HUDEP-2 (cell line): ENCODE data around the gene SLC12A8.

Experiments used
- DNase-seq, 76 experiments: peaks; one replicate each; lab custom pipeline; 2025; ENCODE audit not compliant: unreplicated experiment in 76 of 76; lab: John Stamatoyannopoulos, UW

Gene SLC12A8

DNA sequence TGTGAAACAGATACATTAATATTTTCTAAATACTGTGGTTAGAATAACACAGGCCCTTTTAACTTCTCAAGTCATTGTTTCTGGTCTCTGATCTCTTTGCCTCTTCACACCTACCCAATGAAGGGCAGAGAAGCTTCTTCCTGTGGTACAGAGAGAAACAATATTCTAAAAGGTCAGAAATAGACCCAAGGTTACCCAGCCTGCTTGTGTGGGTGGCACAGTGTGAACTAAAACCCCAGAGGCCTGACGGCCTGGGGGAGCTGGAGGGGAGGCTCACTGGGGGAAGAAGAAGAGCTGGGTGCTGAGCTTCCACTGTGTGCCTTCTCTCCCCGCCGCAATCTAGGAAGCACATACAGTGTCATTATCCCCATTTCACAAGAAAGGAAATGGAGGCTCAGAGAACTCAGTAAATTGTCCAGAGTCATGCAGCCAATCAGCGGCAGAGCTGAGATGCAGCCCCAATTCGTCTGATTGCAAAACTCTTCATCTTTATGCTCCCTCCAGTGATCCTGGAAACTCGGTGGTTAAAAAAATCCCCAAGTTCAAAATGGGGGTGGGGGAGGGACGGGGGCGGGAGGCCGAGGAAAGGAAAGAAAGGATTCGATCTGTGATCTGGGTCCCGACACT is 92.7 kb downstream of the SLC12A8 start:
- no peak for DNase-seq

- no peak for DNase-seq
Measured at GRCh38 chr3:125118600-125118999, 93.9 kb downstream of the SLC12A8 start.

DNA sequence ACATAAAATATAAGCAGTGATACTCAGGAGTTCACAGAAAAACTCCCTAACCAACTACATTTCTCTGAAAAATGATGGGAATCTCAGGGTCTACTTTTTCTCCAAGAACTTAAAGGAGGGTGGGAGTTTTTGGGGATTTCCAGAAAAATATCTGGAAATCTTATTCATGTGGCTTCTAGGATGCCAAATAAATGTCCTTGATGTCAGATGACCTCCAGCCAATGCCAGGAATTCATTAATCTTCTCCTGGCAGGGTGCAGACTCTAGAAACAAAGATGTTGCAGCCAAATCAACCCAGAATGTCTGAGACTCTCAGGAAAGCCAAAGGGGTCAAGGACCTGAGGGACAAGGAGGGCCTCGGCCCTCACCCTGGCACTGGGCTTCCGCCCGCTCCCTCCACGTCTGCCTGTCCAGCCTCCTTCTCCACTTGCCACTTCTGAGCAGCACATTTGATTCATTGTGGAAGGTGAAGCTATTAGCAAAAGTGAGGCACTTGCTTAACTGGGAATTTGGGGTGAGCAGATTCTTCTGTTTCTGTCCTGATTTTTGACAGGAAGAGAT is 94.8 kb downstream of the SLC12A8 start:
- no peak for DNase-seq

DNA sequence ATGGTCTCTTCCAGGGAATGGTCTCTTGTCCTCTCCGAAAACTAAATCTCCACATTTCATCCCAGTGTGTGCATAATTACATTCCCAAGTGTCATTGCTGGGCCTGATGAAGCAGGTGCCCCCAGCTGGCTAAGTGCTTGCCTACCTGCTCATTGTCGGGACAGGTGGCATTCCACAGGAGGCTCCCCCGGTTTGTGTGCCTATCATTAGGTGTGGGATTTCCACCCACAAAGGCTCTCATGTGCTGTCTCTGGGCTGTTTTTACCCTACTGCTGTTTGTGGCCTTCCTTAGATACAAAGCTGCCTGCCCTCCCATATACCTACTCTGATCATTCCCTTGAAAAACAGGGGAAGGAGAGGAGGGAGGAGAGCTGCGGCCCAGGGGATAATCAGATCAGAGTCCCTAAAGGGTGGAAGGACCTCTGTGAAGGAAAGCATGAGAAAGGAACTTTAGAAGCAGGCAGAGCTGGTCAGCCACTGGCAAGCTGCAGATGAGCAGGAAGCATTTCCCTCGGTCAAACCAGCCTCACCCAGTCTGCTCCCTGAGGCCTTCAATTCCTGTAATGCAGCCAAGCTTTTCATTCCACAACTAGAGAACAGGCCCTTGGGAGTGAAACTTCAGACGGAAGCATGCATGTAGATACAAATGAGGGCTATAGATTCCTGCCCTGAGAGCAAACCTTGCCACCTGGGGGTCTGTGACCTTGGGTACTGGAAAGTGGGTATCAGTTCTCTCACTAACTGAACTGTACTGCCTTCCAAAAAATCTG is 96.1 kb downstream of the SLC12A8 start:
- DNase-seq: no peak

GRCh38 chr3:125115640-125116039 is 96.9 kb downstream of the SLC12A8 start:
- no peak for DNase-seq

DNA sequence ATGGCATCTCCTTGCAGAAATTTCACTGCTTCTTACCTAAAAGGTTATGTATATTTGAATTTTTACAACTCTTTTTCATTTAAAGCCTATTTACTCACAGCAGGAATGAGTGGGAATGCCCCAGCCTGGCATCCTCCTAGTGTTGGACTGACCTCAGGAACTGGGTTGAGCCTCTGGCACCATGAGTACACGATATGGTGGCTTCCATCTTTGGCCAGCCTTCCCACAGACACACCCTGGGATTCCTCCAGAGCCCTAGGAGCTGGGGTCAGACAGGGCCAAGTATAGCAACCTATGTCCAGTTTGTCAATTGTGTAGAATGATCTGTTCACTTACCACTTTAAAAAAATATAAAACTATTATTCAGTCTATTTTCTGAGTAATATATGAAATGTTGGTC is 99.6 kb downstream of the SLC12A8 start:
- no peak for DNase-seq

GRCh38 chr3:125110876-125111480 is 101.6 kb downstream of the SLC12A8 start:
- no peak for DNase-seq

GRCh38 chr3:125110016-125110875 is 102.3 kb downstream of the SLC12A8 start:
- DNase-seq: peak in 3 of 76 experiments; percentile 2 to 17 (median 9)

GRCh38 chr3:125109536-125109925 is 103.0 kb downstream of the SLC12A8 start:
- no peak for DNase-seq

DNA sequence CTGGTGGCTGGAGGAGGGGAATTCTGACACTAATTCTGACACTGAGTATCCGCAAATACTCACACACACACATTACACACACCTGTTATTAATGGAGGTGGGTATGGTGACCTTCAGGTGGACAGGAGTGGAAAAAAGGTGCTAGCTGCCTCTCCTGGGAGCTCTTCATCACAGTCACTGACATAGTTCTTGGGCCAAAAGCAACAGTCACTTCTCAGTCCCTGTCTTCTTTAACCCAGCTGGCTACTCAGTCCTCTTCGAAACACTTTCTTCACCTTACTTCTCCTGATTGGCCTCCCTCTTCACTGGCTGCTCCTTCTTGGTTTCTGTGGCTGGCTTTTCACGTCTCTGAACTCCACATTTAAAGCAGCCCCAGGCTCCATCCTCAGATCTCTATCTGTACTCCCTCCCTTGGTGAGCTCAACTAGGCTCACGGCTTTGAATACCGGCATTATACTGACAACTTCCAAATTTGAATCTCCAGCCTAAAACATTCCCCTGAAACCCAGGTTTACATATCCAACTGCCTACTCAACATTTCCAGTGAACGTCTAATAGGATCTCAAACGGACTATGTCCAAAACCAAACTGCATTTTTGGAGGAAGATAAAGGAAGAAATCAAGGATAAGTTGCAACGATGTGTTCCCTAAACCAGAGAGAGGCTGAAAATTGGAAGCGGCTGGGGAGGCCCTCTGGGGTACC is 103.6 kb downstream of the SLC12A8 start:
- DNase-seq: no peak

GRCh38 chr3:125107861-125108567 is 104.5 kb downstream of the SLC12A8 start:
- no peak for DNase-seq

DNA sequence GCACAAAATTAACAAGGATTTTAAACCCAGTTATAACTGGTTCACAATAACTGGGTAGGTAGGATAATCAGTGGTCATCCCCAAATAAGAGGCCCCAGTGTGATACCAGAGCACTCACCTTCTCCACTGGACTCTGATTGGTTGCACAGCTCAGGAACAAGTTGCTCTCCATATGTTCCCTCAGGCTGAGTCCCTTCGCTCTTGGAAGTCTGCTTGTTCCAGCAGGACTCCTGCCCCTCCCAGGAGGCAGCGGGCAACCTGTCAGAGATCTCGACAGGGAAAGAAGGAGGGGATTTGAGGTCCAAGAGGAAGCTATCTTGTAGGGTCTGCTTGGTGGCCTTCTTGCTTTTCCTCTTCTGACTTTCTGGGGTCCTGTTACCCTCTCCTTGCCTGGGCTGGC is 105.2 kb downstream of the SLC12A8 start:
- DNase-seq: no peak

DNA sequence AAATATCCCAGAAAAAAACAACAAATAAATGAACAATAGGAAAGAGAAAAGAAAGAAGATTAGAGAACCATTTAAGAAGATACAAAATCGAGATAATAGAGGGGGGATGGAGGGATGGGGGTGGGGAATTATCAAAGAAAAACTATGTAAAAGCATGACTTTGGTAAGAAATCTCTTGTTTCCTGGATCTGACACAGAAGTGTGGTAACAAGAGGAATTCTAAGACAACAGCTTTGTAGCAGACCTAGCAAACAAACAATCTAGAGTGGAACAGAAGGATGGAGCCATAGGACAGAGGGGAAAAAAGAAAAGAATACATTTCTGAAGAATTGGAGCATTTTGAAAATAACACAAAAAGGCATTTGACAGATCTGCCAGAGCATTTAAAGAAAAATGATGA is 107.4 kb downstream of the SLC12A8 start:
- no peak for DNase-seq

- no peak for DNase-seq
Measured at GRCh38 chr3:125104639-125105038, 107.9 kb downstream of the SLC12A8 start.

DNA sequence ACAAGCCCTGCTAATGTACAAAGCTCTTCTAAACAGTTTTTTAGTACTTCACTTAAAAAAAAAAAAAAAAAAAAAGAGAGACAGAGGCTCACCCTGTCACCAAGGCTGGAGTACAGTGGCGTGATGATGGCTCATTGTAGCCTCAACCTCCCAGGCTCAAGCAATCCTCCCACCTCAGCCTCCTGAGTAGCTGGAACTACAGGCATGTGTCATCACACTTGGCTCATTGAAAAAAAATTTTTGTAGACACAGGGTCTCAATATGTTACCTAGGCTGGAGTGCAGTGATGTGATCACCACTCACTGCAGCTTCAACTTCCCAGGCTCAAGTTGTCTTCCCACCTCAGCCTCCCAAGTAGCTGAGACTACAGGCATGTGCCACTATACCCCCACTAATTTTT is 109.1 kb downstream of the SLC12A8 start:
- DNase-seq: no peak

DNA sequence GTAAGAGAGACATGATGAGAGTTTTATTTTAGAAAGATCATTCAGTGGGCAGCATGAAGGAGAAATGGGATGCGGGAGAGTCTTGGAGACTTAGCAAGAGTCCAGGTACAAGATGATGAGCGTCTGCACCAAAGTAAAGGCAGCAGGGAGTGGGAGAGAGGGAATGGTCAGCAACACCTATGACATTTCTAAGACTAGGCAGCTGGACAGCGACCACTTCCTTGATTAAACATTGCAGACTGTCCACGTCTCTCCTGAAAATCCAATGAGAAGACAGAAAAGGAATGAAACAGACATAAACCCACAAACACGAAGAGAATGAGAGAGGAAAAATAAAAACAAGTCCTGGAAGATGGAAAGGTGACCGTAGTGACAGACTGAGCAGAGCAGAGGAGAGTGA is 110.1 kb downstream of the SLC12A8 start:
- no peak for DNase-seq

GRCh38 chr3:125098611-125099291 is 113.8 kb downstream of the SLC12A8 start:
- no peak for DNase-seq

- DNase-seq: no peak
Measured at GRCh38 chr3:125090649-125091048, 121.9 kb downstream of the SLC12A8 start.

- DNase-seq: no peak
Measured at GRCh38 chr3:125087768-125088391, 124.7 kb downstream of the SLC12A8 start.
